Non-pigmented ciliary epithelial cell (primary cell): ENCODE results near the gene NCL.

Source experiments
- DNase-seq: peaks from one replicate; pipeline ENCODE4 v3.0.0-alpha.2; 2010; ENCODE audit warnings: low read depth

NCL gene, protein sequence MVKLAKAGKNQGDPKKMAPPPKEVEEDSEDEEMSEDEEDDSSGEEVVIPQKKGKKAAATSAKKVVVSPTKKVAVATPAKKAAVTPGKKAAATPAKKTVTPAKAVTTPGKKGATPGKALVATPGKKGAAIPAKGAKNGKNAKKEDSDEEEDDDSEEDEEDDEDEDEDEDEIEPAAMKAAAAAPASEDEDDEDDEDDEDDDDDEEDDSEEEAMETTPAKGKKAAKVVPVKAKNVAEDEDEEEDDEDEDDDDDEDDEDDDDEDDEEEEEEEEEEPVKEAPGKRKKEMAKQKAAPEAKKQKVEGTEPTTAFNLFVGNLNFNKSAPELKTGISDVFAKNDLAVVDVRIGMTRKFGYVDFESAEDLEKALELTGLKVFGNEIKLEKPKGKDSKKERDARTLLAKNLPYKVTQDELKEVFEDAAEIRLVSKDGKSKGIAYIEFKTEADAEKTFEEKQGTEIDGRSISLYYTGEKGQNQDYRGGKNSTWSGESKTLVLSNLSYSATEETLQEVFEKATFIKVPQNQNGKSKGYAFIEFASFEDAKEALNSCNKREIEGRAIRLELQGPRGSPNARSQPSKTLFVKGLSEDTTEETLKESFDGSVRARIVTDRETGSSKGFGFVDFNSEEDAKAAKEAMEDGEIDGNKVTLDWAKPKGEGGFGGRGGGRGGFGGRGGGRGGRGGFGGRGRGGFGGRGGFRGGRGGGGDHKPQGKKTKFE

DNA sequence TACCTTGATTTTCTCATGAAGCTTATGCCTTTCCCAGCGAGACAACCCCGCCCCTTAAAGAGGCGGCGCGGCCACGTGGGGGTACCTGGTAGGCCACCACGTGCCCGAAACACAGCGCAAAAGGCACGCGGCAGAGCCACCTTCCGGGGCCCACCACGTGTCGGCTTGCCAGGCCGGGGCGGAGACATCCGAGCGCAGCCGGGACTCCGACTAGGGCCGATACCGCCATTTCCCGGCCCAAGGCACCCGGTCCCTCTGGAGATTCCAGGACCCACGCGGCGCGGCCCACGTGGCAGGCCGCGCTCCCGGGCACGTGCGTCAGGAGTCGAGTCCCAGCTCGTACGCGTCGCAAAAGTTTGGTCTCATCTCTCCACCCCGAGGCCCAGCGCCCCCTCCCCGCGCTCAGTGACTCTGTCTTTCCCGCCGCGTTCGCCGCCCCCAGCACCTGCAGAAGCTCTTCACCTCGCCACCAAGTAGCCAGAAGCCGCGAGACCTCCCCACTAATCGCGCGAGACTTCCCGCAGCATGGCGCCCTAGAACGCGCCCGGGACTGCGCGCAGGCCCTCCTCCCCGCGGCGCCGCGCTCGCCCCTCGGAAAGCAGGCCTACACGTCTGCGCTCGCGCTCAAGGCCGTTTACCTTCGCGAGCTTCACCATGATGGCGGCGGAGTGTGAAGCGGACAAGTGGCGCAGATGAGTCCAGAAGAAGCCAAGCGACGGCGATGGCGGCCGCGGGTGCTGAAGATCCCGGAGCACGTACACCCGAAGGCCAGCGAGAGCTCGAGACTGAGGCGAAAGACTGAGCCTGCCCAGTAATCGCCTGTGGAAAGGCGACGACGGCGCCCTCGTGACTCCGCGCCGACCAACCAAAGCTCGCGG, at the start of gene NCL:
NCL (minus strand) TSS at position 787 of the 878 bp plus-strand sequence; CDS start at position 656, 131 bp downstream.
- DNase-seq = peak; percentile 89

DNA sequence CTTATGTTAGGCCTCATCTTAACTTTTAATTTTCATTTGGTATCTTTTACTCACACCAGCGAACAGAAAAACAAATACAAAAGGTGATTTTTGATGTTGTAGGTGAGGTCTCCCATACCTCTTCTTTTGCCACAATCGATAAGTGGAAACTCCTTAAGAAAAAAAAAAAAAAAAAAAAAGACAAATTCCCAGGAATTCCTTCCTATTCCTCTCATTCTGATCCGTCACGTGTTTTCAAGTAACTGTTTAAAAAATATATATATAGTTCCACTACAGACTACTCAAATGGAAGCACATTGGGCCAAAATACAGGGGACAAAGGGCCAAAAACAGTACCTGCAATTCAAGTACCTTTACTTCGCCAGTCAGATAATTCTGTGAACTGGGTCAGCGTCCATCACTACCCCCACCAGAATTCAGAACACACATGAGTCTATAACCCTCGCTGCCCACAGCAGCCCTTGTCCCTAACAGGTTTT, 49.5 kb upstream of the NCL start:
- no peak for DNase-seq

DNA sequence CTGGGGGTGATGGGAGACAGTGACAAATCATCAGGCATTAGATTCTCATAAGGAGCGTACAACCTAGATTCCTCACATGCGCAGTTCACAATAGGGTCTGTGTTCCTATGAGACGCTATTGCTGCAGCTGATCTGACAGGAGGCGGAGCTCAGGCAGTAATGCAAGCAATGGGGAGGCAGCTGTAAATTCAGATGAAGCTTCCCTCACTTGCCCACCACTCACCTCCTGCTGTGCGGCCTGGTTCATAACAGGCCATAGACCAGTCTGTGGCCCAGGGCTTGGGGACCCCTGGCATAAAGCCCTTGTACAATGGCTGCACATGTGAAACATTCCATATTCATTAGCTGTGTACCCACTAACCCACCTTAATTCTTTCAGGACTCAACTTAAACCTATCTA, 47.9 kb upstream of the NCL start:
- DNase-seq = no peak

DNA sequence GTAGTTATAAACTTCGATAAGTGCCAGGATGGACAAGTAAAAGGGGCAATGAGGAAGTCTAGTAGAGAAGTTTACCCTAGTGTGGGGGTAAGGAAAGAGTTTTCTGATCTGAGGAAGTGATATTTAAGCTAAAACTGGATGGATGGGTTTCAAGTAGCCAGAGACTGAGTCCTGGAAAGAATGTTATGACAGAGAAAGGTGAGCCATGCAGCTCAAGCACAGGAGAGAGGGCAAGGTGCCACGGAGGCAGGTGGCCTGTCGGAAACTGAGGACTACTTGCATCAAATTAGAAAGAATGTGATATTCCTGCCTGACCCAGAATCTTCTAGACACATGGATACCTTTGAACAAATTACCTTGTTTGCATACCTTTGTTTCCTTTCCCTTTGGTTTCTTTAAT, 39.5 kb upstream of the NCL start:
- DNase-seq = no peak

DNA sequence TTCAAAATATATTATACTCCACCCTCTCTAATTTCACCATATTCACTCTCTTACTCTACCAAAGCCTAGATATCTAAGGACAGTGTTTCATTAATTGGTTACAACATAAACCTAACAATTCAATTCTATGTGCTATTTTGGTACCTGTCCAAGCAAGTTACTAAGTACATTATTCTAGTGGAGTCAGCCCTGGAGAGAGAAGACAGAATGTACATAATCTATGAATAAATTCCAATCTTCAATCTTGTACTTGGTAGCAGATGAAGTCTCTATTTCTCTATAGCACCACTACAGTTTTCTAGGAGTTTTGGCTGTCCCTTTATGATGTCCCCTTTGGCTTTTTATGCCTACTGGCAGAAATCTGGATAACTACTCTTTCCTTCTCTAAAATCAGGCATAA, 38.3 kb upstream of the NCL start:
- DNase-seq = no peak

DNA sequence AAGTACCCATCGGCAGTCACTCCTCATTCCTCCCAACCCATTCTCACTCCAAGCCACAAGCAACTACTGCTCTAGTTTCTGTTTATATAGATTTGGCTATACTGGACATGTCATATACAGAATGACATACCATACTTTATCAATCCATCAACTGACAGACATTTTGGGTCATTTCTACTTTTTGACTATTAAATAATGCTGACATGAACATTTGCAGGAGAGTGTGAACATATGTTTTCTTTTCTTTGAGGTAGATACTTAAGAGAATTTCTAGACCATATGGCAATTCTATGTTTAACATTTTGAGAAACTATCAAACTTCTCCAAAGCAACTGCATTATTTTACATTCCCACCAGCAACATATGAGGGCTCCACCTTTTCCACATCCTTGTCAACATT, 33.4 kb upstream of the NCL start:
- DNase-seq = no peak

DNA sequence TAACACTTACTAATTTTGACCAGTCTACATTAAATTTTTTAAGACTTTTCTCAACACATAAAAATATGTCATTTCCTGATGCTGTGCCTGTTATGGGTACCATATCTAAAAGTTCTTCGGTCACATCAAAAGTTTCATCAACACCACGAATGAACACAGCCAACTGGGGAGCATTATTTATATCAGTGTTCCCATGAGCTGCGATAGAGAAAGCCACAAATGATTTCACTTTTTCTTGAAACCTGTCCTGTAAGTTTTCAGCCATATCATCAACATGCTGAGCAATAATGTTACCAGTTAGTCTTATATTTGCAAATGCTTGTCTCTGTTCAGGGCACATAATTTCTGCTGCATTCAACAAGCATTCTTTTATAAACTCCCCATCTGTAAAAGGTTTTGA, 30.4 kb upstream of the NCL start:
- no peak for DNase-seq

DNA sequence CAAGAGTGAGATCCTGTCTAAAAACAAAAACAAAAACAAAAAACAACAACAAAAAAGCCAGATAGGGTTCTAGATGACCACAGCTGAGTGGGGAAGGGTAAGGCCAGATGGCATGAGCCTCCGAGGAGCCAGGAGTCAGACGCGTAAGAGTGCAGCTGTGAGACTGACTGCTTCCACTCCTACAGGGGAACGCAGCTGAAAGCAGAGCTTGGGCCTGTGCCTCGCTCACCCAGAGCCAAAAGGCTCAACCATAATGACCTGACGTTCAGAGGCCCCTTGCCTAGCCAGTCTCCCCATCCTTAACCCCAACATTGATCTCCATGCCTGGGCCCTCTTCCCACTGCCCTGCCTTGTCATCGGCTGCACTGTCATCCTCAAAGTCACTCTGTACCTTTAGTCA, 26.5 kb upstream of the NCL start:
- no peak for DNase-seq

DNA sequence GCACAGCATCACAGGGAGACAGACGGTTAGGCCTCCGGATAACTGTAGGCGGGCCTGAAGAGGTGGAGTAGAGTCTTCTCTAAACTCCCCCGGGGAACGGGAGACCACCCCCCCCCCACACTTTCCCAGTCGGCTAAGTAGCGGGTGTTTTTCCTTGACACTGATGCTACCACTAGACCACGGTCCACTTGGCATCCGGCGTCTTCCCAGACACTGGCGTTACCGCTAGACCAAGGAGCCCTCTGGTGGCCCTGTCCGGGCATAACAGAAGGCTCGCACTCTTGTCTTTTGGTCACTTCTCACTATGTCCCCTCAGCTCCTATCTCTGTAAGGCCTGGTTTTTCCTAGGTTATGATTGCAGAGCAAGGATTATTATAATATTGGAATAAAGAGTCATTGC, 25.7 kb upstream of the NCL start:
- no peak for DNase-seq

DNA sequence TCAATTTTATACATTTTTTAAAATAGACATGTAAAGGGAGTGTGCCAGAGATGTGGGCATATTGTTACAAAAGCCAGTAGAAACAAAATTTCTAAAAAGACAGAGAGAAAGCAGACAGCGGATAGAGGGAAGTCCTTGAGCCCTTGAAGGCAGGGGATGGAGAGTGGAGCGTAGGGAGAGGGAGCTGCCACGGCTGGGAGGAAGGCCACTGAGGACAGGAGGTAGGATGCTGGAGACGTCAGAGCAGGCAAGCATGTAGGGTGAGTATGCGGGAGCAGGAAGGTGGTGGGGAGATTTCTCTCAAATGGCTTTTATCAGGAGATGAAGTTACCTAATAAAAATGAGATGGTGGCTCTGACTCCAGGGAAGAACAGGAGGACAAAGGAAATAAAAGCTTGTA, 24.0 kb upstream of the NCL start:
- no peak for DNase-seq

DNA sequence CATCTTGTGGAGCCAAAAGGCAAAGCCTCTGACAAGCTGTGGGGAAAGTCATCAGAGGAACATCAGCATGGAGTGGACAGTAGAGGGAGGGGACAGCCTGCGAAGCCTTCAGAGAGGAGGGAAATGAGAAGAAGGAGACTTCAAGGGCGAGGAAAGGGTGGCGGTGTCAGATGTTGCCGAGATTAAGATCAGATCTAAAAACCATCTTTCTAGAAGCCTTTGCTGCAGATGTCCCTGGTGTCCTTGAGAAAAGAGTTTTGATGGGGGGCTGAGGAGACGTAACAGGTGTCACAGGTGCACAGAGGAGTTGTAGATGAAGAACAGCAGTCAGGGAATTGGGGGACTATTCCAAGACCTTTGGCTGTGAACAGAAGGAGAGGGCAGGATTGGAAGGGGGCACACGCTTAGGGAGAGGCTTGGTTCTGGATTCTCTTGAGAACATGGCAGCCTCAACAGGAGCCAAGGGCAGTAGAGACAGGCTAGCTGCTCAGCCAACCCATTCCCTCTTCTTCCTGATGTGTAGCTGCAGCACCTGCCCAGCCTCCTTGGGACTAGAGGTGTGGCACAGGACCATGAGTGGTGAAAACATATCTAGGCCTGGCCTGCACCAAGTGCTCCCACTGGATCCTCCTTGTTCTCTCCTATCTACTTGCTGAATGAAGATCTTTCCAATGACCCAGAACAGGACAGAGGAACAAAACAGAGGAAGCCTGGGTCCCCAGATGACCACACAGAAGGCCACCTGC, 22.7 kb upstream of the NCL start:
- DNase-seq = no peak

DNA sequence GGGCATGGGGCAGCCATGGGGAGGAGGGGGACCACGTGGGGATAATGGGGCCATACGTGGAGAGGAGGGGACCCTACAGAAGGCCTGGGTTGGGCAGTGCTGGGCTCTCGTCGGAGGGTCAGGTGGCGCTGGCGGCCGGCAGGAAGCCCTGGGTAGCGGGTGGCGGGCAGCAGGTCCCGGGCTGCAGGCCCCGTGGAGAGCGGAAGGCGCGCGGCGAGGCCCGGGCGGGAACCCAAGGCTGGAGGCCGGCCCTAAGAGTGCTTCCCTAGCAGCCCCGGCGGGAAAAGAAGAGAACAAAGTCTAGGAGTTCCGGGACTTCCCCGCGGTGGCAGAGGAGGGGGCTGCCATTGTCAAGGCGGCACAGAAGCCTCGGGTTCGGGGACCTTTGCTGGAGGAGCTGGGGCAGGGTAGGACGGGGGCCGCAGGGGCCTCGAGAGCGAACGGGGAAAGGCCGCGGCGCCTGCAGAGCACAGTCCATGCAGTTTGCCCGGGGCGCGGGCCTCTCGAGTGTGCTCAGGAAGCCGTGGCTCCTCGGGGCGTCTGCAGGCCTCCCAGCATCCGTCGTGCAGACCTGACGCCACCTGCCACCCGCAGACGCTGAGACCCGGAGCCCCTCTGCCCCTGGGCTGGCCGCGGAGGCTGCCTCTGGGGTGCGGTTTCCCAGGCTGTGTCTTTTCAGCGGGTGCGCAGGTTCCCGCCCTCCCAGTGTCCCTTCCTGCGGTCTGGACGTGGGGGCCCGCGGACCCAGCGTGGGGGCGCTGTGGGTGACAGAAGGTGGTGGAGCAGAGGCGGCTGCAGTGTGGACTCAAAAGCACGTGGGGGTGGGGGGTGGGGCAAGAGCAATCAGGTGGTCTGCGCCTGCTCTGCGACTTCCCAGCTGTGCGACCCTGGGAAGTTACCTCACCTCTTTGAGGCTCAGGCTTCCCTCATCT, 19.4 kb upstream of the NCL start:
- DNase-seq = no peak

DNA sequence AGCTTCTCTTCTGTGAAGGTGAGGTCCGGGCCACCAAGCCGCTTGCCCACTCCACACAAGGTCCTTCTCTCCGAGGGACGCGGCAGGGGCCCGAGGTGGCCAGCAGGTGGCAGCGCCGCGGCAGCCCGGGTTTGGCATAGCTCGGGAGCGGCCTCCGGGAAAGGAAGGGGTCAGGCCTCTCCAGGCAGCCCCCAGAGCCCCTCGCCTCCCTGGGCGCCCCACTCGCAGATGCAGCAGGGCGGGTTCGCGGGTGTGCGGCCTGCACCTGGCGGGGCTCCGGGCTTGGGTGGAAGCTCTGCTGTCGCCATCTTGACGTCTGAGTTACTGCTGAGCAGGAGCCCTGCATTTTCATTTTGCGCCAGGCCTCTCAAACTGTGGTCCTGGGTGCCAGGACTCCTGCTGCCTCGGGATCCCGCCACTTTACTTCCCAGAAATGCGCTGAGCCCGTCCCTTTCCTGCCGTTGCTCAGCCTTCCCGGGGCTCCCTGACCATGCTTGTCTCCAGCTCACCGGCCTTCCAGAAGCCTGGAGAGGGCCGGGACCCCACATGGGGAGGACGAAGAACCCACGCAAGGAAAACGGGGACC, 18.6 kb upstream of the NCL start:
- DNase-seq = no peak

DNA sequence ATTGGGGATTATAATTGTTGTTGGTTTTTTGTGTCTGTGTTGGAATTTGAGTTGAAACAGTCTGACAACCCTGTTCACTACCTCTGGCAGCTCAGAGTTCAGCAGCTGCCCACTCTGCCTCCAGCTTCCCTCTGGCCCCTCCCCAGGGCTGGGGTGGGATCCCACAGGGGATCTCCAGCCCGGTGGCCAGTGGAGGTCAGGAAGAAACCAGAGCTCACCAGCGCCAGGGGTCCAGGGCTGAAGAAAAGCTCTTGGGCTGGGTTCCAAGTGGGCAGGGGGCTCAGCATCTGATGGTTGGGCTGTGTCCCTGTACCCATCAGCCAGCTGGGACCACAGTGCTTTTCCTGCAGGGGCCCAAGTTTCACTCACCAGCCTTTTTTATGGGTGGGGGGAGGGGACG, 16.5 kb upstream of the NCL start:
- DNase-seq = no peak

DNA sequence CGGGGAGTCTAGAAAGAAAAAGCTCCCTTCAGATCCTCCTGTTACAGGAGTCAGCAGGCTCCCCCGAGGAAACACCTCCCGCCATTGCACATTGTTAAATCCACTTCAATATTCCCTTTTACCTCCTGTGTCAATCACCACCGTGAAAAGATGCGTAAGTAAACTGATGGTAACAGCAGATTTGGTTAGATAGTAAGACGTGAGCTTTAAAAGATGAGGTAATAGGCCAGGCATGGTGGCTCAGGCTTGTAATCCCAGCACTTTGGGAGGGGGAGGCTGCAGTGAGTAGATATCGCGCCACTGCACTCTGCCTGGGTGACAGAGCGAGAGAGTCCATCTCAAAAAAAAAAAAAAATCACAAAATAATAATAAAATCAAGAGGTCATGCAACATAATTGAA, 15.2 kb upstream of the NCL start:
- no peak for DNase-seq

DNA sequence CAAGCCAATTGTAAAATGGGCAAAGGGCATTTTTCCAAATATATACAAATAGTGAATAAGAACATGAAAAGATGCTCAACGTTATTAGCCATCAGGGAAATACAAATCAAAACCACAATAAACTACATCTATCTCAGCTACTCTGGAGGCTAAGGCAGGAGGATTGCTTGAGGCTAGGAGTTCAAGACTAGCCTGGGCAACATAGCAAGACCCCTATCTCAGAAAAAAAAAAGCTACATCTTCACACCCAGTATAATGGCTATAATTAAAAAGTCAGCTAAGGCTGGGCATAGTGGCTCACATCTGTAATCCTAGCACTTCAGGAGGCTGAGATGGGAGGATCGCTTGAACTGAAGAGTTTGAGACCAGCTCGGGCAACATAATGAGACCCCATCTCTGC, 12.6 kb upstream of the NCL start:
- DNase-seq = no peak

DNA sequence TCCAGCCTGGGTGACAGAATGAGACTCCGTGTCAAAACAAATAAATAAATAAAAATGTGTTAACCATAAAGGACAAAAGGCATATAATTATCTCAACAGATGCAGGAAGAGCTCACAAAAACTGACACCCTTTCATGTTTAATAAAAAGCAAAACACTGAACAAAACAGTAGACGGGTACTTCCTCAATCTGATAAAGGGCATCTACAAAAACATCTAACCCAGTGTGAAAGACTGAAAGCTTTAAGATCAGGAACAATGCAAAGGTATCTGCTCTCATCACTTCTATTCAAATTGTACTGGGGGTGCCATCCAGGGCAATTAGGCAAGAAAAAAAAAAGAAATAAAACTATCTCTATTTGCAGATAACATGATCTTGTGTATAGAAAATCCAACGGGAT, 11.7 kb upstream of the NCL start:
- DNase-seq = no peak

DNA sequence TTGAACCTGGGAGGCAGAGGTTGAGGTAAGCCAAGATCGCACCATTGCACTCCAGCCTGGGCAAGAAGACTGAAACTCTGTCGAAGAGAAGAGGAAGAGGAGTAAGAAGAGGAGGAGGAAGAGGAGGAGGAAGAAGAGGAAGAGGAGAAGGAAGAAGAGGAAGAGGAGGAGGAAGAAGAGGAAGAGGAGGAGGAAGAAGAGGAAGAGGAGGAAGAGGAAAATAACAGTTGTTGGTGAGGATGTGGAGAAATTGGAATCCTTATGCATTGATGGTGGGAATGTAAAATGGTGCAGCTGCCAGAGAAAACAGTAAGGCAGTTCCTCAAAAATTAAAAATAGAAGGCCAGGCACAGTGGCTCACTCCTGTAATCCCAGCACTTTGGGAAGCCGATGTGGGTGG, 8.5 kb upstream of the NCL start:
- DNase-seq = no peak

DNA sequence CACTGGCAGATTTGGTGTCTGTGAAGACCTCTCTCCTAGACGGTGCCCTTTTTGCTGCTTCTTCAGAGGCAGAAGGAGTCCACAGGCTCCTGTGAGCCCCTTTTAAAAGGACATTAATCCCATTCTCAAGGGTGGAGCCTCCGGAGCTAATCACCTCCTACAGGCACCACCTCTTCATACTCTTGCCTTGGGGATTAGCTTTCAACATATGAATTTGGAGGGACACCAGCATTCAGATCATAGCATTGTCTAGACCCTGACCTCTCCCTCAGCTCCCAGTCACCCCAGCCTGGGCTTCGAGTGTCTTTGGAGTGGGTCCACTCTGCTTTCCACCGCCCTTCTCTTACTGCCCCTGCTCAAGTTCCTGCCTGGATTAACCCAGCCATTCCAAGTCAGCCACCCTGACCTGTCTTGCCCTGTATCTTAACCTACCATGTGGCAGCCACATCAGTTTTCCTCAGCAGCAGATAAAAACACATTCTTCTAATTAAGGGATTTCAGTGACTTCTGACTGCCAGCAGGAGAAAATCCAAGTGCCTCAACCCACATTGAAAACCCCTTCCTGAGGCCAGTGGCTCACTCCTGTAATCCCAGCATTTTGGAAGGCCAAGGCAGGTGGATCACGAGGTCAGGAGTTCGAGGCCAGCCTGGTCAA, 6.1 kb upstream of the NCL start:
- no peak for DNase-seq

DNA sequence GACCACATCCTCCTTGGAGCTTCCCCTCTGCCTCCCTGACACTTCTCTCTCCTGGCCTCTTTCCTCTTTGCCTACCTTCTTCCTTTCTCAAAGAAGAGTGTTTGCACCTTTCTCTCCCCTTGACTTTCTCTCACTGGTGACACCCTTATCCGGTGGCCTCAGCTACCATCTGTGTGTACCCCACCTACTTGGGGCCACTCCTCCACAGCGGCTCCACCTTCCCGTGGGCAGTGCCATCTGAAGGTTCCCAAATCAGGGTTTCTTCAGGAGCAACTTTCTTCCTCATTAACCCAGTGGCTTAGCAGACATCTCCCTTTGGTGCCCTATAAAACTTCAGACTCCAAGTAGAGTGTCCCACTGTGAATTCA, 5.3 kb upstream of the NCL start:
- no peak for DNase-seq
